GM12864 (cell line): ENCODE data around the gene SLC17A3.

Experiments
- DNase-seq: peaks from one replicate; pipeline ENCODE4 v3.0.0-alpha.2; 2011; ENCODE audit warnings: low read depth
- H3K4me3 ChIP-seq: 2 replicates; pipeline ENCODE4 v1.5.1; 2011; ENCODE audit warnings: mild to moderate bottlenecking, low read depth, low read length, control low read depth
- CTCF ChIP-seq: IDR thresholded peaks from 2 replicates; pipeline ENCODE4 v1.5.1; 2011; ENCODE audit warnings: low read depth, mild to moderate bottlenecking, moderate library complexity, low read length, control low read depth, inconsistent platforms; ENCODE audit errors: missing control alignments

SLC17A3 gene

GRCh38 chr6:25899580-25900408 is 25.8 kb upstream of the SLC17A3 start:
- no peak for DNase-seq
- no peak for TF ChIP-seq CTCF
- H3K4me3 ChIP-seq = no peak overlapping the region

GRCh38 chr6:25899123-25899522 is 25.1 kb upstream of the SLC17A3 start:
- H3K4me3 ChIP-seq = no peak overlapping the region
- DNase-seq = no peak
- no peak for TF ChIP-seq CTCF

GRCh38 chr6:25898289-25898977 is 24.4 kb upstream of the SLC17A3 start:
- no peak overlapping the region for H3K4me3 ChIP-seq
- DNase-seq = no peak
- TF ChIP-seq CTCF = no peak

- H3K4me3 ChIP-seq = no peak overlapping the region
- no peak for DNase-seq
- no peak for TF ChIP-seq CTCF
Observed at GRCh38 chr6:25896252-25896651, 22.2 kb upstream of the SLC17A3 start.

GRCh38 chr6:25895771-25896170 is 21.7 kb upstream of the SLC17A3 start:
- H3K4me3 ChIP-seq = no peak overlapping the region
- TF ChIP-seq CTCF = no peak
- no peak for DNase-seq

- TF ChIP-seq CTCF = no peak
- DNase-seq = no peak
- H3K4me3 ChIP-seq = no peak overlapping the region
Observed at GRCh38 chr6:25893778-25894177, 19.7 kb upstream of the SLC17A3 start.

- no peak for TF ChIP-seq CTCF
- DNase-seq = no peak
- no peak overlapping the region for H3K4me3 ChIP-seq
Observed at GRCh38 chr6:25892877-25893276, 18.8 kb upstream of the SLC17A3 start.
